Measurements from ENCODE around the gene NEK10.
A peak's percentile ranks its signal among the peaks of the same experiment; 100 is the strongest.

The NEK10 gene

DNA sequence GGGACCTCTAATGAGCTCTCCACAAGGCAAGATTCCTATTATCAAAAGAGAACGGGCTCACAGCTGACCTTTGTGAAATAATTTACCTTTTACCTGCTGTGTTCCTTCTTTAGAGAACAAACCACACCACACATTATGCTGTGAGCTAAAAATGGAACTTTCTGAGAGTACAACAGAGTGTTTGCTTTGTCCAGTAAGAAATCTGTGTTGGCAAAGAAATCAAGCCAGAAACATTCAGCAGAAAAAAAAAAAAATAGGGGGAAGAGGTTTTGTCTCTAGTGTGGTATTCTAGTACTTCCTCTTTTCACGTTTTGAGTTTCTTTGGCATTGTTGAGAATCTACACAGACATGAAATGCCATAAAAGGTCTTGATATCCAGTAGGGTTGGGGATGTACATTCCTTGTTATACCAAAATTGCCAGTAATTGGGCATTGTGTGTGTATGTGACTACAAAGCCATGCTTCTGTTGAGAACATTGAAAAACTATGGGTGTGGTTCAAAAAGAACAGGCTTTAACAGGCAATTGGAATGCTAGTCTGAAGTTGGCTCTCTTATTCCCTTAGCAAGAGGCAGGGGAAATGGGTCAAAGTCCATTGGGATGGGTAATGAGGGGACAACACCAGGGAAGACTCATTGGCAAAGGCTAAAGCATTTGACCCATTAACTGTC is 273.5 kb downstream of the NEK10 start:
- DNase-seq (ENCODE audit: low read depth): no peak

DNA sequence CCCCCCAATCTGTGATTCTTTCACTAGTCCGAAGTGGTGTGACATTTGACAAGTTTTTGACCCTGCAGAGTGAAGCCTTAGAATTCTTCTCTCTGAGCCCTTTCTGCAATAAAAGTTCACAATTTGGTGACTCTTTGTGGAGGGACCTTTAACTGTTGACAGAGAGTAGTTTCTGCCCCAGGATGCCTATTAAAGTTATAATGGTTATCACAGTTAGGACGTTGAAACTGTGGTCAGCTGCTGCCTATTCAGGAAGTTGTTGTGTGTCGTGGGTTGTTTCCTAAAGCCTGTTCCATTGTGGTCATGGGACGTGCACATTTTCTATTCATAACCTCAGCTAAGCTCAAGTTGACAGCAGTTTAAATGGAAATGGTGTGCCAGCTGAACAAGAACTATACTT is 274.5 kb downstream of the NEK10 start:
- DNase-seq (ENCODE audit: low read depth): no peak

DNA sequence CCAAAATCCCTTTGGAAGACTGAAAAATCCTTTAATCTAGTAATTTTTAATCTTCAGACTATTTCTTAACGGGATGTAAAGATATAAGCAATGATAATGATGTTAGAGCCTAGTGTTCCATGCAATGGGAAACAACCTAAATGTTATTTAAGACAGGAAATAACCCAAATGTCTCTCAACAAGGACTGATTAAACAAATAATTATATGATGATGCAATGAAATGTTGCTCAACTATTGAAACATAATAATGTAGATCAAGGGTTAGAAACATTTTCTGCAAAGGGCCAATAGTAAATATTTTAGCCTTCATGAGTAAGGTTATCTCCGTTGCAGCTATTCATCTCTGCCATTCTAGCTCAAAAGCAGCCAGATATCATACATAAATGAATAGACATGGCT is 275.4 kb downstream of the NEK10 start:
- no peak for DNase-seq (ENCODE audit: low read depth)

DNA sequence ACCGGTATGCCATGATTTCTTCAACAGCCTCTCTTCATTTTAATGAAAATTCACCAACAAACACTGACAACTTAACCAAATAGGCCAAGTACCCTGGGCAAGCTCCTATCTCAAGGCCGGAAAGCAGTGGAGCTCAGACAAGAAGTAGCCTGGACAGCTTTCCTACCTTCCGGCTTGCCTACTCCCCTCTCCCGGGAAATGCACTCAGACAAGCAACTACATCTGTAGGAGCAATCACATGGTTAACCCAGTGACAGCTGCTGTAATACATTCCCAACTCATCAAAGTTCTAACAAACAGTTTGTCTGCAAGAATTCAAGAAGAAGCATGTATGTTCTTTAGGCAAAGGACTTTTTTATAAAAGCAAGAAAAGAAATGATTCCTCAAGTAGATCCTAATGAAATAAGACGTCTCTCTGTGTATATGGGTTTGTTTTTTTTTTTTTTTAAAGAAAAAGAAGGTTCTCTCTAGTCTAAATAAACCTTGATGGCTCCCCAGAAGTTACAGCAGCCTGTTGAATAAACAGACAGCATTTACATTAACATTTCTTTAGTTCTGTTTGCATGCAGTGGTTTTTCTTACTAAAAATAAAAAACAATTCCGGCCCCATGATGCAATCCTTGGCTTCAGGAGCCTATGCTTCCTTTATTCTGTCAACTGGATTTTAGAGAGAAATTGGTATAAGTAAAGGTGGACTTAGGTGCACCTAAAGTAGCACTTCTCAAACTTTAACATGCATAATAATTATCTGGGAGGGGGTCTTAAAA is 278.7 kb downstream of the NEK10 start:
- DNase-seq (ENCODE audit: low read depth): no peak

DNA sequence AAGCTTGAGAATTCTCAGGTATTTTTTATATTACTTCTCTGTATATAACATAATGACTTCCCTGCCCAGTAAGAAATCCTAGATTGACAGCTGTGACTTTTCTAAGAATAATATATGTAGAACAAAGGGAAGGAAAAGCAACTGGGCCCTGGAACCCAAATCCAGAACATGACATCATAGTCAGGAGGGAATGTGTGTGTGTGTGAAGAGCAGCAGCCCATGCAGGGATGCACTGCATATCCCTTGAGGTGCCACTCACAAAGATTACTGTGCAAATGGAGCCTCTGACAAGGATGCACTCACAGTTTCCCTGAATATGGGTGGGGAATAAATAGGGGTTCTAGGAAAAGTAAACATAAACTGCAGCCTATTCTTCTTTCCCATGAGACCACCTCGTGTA is 279.5 kb downstream of the NEK10 start:
- DNase-seq (ENCODE audit: low read depth): no peak

DNA sequence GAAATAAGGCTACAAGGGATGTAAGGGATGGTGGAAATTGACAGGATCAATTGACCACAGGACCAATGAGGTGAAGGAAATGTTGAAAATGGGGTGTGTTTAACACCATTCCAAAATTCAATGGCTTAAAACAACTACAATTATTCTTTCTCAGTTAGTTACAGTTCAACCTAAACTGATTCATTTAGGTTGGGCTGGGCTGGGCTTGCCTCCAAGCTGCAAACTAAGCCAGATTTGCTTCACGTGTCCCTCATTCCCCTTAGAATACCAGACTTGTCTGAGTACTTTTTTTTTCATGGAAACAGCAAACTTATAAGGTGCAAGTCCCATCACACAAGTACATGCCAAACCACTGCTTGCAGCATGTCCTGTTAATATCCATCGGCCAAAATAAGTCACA is 280.1 kb downstream of the NEK10 start:
- no peak for DNase-seq (ENCODE audit: low read depth)

DNA sequence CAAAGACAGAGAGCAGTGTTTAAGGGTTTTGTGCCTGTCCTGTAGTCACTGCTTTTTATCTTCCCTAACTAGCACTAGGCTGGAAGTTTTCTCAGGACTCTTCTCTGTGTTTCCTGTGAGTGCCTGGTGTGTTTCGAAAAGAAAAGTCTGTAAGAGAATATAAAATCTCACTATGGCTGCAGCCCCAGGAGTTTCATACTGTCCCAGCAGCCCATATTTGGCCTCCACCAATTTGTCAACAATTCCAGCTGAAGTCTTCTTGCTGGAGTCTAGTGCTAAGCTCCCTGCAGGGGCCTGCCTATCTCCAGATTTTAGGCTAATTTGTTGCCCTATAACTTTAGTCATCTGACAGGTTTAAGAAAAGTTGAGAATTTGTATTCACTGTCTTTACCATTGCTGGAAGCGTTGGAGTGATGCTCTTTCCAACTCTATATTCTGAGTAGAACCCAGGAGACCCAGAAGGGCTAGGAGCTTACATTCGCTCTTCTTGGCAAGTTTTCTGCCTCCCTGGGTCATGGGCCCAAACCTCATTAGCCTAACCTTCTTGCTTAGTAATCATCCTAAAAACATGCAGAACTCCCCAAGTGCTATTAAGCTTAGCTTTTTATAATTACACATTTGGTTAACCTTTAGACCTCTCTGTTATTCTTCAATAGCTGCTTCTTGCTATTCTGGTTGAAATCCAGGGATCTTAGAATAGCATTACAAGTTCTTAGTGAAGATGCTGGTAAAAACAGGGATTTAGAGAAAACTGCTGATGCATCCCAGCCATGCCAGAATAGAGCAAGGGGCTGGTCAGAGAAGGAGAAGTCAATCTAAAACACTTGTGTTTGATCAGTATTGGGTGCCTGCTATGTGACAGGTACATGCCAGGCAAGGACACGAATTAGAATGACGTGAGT is 283.1 kb downstream of the NEK10 start:
- DNase-seq (ENCODE audit: low read depth): no peak

DNA sequence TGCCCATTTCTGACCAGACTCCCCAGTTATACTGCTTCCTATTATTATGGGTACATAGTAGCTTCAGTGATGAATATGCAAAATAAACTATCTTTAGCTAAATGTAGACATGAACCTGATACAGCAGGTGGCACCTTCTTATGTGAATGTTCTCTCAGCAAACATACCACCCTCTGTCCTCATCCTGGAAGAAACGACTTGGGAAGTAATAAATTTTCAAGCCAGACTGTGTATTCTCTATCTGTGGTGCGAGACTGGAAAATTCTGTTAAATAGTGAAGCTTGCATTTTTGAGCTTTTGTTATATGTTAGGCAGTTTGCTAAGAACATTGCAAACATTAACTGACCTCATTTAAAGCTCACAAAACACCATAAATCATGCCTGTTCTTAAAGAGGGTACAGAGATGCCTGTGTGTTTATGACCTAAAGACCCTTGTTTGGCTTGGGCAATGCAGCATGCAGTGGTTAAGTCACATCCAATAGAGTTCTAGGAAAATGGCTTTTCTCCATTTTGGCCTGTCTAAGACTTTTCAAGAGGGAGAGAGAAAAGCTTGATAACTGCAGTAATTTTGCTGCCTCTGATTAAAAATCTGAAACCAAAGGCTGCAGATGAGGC is 287.1 kb downstream of the NEK10 start:
- DNase-seq (ENCODE audit: low read depth): no peak

DNA sequence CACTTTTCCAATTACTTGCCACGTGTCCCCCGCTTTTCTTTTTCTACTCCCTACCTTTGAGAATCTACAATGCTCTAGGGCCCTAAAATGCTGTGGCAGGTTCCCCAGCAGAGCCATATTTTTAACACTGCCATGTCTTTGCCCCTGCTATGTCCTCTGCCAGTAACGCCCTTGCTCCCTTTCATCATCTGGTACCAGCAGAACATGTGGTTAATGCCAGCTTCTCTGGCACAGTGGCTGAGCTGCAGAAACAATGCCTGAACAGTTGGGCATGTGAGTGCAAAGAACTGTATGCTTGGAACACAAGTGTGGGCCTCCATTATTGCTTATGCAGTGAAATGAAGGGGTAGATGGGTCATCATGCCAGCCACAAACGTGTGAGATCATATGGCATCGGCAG is 287.6 kb downstream of the NEK10 start:
- no peak for DNase-seq (ENCODE audit: low read depth)

DNA sequence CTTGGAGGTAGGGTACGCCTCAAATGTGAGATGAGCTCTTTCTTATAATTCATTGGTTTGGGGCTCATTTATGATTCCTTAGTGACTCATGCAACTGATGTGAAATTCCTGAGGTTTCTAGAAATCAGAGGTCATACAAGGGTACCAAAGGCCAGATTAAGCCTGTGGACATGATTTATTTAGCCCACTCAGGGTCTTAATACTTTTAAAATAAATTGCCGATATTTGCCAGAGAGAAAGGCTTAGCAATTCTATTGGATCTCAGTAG is 289.0 kb downstream of the NEK10 start:
- peak; percentile 2 for DNase-seq (ENCODE audit: low read depth)

DNA sequence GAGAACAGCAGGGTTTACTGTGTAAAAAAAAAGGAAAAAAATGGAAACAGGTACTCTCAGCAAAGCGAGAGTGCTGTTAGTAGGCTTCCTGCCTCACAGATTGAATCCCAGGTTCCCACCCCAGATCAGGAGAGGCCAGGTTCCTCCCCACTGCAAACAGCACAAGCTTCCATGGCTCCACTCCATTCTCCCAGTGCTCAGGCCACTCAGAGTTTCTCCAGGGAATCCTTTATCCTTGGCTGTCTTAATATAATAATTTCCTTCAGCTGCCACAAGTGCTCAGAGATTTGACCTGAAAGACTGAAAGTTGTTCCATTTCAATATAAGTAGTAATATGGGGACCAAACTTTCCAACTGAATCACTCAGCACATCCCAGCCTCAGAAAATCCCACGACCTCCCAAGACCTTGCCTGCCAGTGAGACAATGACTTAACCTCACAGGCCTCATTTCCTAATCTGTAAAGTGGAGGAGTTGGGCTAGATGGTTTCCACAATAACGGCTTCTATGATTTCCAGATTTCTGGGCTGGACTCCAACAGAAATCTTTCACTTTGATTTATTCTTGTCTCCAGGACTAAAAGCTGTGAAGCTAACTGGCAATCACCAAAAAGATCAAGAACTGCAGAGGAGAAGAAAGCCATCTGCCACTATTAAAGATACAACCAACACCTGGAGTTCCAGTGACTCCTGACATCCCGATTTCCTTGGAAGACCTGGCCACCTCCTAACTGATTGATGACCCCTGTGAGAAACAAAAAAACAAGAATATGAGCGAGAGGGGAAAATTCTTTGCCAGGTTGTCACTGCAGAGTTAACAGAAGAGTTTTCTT is 289.5 kb downstream of the NEK10 start:
- no peak for DNase-seq (ENCODE audit: low read depth)

DNA sequence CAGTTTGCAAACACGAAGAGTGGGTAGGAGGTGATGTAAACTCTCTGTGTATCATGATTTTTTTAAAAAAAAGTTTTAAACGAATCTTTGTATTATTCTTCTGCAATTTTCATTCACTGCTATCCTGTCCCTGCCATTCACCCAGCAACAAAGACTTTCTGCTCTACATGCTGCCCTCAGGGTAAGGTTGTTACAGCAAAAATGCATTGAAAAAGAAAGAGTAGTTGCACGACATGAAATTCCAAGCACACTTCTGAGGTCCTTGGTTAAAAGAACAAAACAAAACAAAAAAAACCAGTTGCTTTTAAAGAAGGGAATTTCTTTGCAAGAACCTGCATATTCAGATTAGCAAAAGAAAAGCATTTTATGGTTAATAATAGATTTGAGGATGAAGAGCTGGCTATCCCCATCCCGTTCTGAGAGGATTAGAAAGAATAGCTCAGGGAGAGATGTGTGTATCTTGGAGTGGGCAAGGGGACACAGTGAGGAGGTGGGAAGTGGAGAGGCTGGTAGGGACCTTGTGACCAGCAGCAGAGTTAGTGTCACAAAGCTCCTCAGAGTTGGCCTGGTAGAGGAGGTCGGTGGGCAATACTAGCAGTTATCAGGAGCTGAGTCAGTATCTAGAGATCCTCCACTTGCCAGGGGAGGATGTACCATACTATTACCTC is 290.8 kb downstream of the NEK10 start:
- no peak for DNase-seq (ENCODE audit: low read depth)

DNA sequence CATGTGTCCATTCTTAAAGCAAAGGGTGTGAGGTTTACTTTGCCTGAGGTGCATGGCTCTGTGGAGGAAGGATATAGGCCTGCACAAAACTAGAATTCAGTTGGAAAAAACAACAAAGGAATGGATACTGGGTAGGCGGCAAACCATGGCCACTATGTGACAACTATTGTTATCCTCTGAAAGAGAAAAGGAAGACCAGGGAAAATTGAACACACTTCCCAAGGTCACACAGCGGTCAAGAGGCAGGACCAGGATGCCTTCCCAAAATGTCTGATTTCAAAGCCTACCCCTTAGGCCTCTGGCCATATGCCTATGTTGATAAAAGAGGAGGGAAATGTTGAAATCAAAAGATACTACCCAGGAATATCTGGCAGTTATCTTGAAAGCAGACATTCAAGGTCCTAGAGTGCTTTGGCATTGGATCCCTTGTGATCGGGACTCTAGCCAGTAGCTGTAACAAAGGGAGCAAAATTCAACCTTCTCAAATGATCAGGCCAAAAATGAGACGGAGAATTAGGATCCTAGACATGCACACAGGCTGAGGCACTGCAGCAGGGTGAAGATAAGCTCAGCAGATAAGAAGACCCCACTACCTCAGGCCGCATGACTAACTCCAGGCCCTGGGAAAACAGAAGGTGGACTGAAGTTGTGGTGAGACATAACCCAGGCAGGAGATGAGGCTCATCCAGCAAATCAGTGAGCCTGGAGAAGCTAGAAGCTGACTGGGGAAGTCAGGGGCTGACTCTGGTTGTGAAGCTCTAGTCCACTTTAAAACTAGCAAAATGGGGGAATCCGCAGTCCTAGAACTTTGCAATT is 292.2 kb downstream of the NEK10 start:
- DNase-seq (ENCODE audit: low read depth): no peak

DNA sequence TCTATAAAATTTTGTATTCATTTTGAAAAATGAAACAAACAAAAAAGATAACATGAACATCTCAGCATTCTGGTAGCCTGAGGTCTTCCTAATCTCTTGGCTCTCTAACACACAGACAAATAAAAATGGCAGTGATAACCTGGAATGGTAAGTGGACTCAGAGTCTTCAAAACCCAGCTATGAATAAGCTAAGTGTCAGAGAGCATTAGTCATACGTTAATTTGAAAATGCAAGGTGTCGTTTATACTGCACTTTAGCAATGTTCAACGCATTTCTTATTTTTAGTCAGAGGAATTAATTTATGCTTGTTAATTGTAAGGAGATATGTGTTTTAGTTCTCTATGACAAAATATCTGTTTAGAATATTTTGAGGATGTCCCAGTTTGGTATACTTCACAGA is 294.3 kb downstream of the NEK10 start:
- no peak for DNase-seq (ENCODE audit: low read depth)

DNA sequence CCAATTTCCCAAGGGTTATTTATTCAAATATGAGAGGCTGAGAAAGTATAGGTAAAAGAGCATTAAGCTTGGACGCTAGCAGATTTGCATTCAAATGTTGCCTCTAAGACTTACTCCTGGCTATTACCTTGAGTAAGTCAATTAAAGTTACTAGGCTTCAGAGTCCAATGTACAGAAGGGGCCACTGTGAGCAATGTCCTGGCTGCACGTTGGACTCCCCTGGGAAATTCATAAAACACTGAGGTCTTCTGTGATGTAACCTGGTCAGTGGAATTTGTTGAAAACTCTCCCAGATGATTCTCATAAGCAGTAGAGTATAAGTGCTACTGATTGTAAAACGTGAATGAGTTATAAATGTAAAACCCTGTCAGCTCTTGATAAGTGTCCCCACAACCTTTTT is 295.3 kb downstream of the NEK10 start:
- no peak for DNase-seq (ENCODE audit: low read depth)

DNA sequence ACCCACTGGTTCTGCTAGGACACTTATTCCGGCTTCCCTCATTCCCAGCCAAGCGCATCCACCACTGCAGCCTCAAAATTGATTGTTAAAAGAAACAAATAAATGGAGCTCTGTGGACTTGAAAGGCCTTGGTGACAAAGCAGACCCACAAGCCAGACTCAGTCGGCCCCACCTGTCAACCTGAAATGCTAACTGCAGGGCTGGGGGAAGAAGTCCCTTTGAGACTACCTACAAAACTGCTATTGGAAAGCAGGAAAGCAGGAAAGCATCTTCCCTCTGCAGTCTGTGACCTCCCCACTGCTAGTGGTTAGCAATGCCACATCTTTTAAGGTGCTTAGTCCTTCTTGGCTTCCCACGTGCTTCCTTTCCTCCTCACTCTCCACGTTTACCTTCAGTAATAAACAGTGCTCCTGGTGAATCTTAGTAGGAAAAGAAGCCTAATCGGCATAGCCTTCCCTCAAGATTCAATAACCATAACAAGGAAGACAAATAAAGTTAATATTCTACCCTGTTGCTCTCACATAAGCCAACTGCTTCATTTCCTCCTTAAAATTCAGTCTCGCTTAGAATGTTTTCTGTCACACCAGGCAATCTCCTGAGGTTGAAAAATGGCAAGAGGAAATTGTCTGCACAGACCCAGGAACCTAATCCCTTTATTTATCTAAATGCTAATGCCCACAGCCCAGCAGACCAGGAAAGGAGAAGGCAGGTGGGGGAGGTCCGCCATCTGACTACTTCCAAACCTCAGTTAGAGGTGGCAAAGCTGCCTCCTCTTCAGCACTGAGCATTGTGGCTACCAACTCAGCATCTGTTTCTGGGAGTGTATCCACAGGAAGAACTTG is 296.2 kb downstream of the NEK10 start:
- DNase-seq (ENCODE audit: low read depth): no peak

DNA sequence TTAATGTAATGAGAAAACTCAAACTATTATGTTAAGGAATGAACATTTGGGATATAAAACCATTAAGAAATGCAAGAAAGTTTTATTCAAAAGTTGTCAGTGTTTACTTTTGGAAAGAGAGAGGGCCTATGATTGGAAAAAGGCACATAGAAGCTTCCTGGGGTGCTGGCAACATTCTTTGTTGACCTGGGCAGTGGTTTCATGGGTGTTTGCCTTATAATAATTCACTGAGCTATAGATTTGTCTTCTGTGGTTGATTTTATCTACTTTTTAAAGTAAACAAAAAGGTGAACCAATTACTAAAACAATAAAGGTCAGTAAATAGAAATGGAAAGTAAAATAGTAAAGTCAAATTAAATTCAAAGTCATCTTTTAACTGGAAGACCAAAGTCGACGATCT is 308.8 kb downstream of the NEK10 start:
- DNase-seq (ENCODE audit: low read depth): no peak

Measured in ELR (cell line).